PC-9 (cell line): ENCODE data around the gene KCNF1. TPM values are rescaled to one million over a fixed set of nuclear protein-coding genes. Genes with fewer than 3 reads are reported as not detected.

Source experiments
- BruUV-seq: library from RNA; stranded (reverse); fragments of 400-500 nt; replicated peaks from 2 replicates; lab custom pipeline; 2021; lab: Mats Ljungman, UMichigan
- CTCF ChIA-PET: fragments of 300-600 bp; sonication (Branson Sonifier 250); formaldehyde crosslinking; loops from one replicate; lab custom pipeline; 2022; ENCODE audit warnings: antibody characterized with exemption; lab: Charles Lee
- POLR2A ChIA-PET: fragments of 300-600 bp; sonication (Branson Sonifier 250); formaldehyde crosslinking; loops from one replicate; lab custom pipeline; 2022; ENCODE audit warnings: antibody characterized with exemption; ENCODE audit not compliant: unreplicated experiment; lab: Charles Lee
- DNase-seq, 2 experiments: peaks; one replicate each; pipeline versions ENCODE4 v3.0.0 to v3.0.0-alpha.2; 2015 to 2022; ENCODE audit warnings: mixed read lengths in 1 of 2
- H2AFZ ChIP-seq: fragments of 200-600 bp; sonication (generic); 2 replicates; pipeline ENCODE4 v1.8.1; 2017; ENCODE audit warnings: antibody characterized with exemption
- H3F3A ChIP-seq: fragments of 200-600 bp; sonication (generic); 2 replicates; pipeline ENCODE4 v1.8.1; 2017; ENCODE audit warnings: antibody characterized with exemption, mild to moderate bottlenecking, low read depth; ENCODE audit not compliant: insufficient read depth
- H3K27ac ChIP-seq: fragments of 200-600 bp; sonication (generic); 2 replicates; pipeline ENCODE4 v1.6.1; 2016; ENCODE audit warnings: mixed run types
- H3K27me3 ChIP-seq: fragments of 200-600 bp; sonication (generic); 2 replicates; pipeline ENCODE4 v1.6.1; 2016; ENCODE audit warnings: low read depth, mixed run types; ENCODE audit not compliant: insufficient read depth
- H3K36me3 ChIP-seq: fragments of 200-600 bp; sonication (generic); 2 replicates; pipeline ENCODE4 v1.6.1; 2016; ENCODE audit warnings: low read depth, mixed run types
- H3K4me1 ChIP-seq: fragments of 200-600 bp; sonication (generic); replicated peaks from 2 replicates; pipeline ENCODE4 v1.6.1; 2016; ENCODE audit warnings: mixed run types; ENCODE audit not compliant: insufficient read depth
- H3K4me2 ChIP-seq: fragments of 200-600 bp; sonication (generic); 2 replicates; pipeline ENCODE4 v1.6.1; 2017; ENCODE audit warnings: mixed run types
- H3K4me3 ChIP-seq: fragments of 200-600 bp; sonication (generic); 2 replicates; pipeline ENCODE4 v1.6.1; 2016; ENCODE audit warnings: mixed run types
- H3K79me2 ChIP-seq: fragments of 200-600 bp; sonication (generic); 2 replicates; pipeline ENCODE4 v1.6.1; 2017; ENCODE audit warnings: low read depth, mixed run types
- H3K9me2 ChIP-seq: fragments of 200-600 bp; sonication (generic); 2 replicates; pipeline ENCODE4 v1.8.1; 2017; ENCODE audit warnings: mild to moderate bottlenecking; ENCODE audit not compliant: insufficient read depth
- H3K9me3 ChIP-seq: fragments of 200-600 bp; sonication (generic); 2 replicates; pipeline ENCODE4 v1.8.1; 2016; ENCODE audit warnings: low read depth; ENCODE audit not compliant: insufficient read depth
- H4K20me1 ChIP-seq: fragments of 200-600 bp; sonication (generic); 2 replicates; pipeline ENCODE4 v1.8.1; 2017; ENCODE audit not compliant: insufficient read depth
- CTCF ChIP-seq: fragments of 200-600 bp; sonication (generic); conservative IDR thresholded peaks from 2 replicates; pipeline ENCODE4 v1.6.1; 2017; ENCODE audit warnings: mixed run types, antibody characterized with exemption, mild to moderate bottlenecking, moderate library complexity
- EZH2 ChIP-seq: fragments of 200-600 bp; sonication (generic); IDR thresholded peaks from 2 replicates; pipeline ENCODE4 v1.8.0; 2017; ENCODE audit warnings: antibody characterized with exemption, low read depth
- intact Hi-C: fragments of 100-400 bp; cut with micrococcal nuclease; formaldehyde crosslinking; loops from one replicate; pipeline ENCODE4 v1.10.0; 2022; ENCODE audit not compliant: unreplicated experiment
- total RNA-seq: library from RNA; stranded (reverse); gene quantifications from 2 replicates; pipeline ENCODE4 v1.2.3, GENCODE V29; 2021

The KCNF1 gene
- total RNA-seq, 1 experiment from 2014 or later = 1.0 TPM

GRCh38 chr2:10924859-10925258, 13.1 kb downstream of the KCNF1 start:
- CTCF ChIA-PET = no interaction called here
- Histone ChIP-seq H3K4me1 (no peaks in the 10 kb centered on the region), H3K9me2 (no peaks in the 10 kb centered on the region), H3F3A (no peaks in the 10 kb centered on the region), H3K4me3 (no peak overlapping the region), H3K27me3 (no peaks in the 10 kb centered on the region; the same call in 1 of the 2 replicates), H2AFZ (no peak overlapping the region), H4K20me1 (no peaks in the 10 kb centered on the region), H3K36me3 (no peaks in the 10 kb centered on the region), H3K9me3 (no peaks in the 10 kb centered on the region), H3K27ac (no peak overlapping the region), H3K4me2 (no peak overlapping the region), H3K79me2 (no peaks in the 10 kb centered on the region)
- intact Hi-C loops = no loop called here
- no TSS peak for BruUV-seq
- POLR2A ChIA-PET = no interaction called here
- TF ChIP-seq EZH2 (no peak), CTCF (no peak)
- no peak for DNase-seq

- Histone ChIP-seq H3K4me3 (no peak overlapping the region), H3K27ac (no peak overlapping the region), H3K9me2 (no peaks in the 10 kb centered on the region), H3F3A (no peaks in the 10 kb centered on the region), H3K9me3 (no peaks in the 10 kb centered on the region), H4K20me1 (no peaks in the 10 kb centered on the region), H3K79me2 (no peaks in the 10 kb centered on the region), H2AFZ (no peak overlapping the region), H3K36me3 (no peaks in the 10 kb centered on the region), H3K4me2 (no peak overlapping the region), H3K4me1 (no peaks in the 10 kb centered on the region), H3K27me3 (no peaks in the 10 kb centered on the region; the same call in 1 of the 2 replicates)
- DNase-seq = no peak
- intact Hi-C loops = no loop called here
- TF ChIP-seq EZH2 (no peak), CTCF (no peak)
- ChIA-PET CTCF (no interaction called here), POLR2A (no interaction called here)
- BruUV-seq = no TSS peak
These were observed 14.6 kb downstream of the KCNF1 start for GRCh38 chr2:10926191-10926820.

- no peak overlapping the region for H3K4me3 ChIP-seq
- no peaks in the 10 kb centered on the region for H4K20me1 ChIP-seq
- no peaks in the 10 kb centered on the region for H3F3A ChIP-seq
- no peaks in the 10 kb centered on the region for H3K79me2 ChIP-seq
- H3K9me3 ChIP-seq = no peaks in the 10 kb centered on the region
- no peak overlapping the region for H3K4me2 ChIP-seq
- ChIA-PET CTCF (no interaction called here), POLR2A (no interaction called here)
- H3K4me1 ChIP-seq = peaks cover 27% of the 10 kb centered on the region
- BruUV-seq = no TSS peak
- no peak for TF ChIP-seq EZH2
- no peak for TF ChIP-seq CTCF
- H2AFZ ChIP-seq = no peak overlapping the region
- no peaks in the 10 kb centered on the region; the same call in 1 of the 2 replicates for H3K27me3 ChIP-seq
- no peaks in the 10 kb centered on the region for H3K36me3 ChIP-seq
- H3K27ac ChIP-seq = no peak overlapping the region
- intact Hi-C loops = no loop called here
- no peaks in the 10 kb centered on the region for H3K9me2 ChIP-seq
- DNase-seq = no peak
These were observed 19.2 kb downstream of the KCNF1 start for GRCh38 chr2:10930721-10931516.
